ENCODE data around the gene PIP4P1.

- no peak for TF ChIP-seq POLR2A (IDR thresholded peaks at IDR 0.05)
- TF ChIP-seq CTCF (IDR thresholded peaks at IDR 0.05) = no peak
Observed at GRCh38 chr14:20416223-20416622, 45.0 kb downstream of the PIP4P1 start.
